Neural cell (in vitro differentiated cells): Measurements from ENCODE around the gene DSCAML1.

Source experiments
- EP300 ChIP-seq: fragments of 450-650 bp; conservative IDR thresholded peaks from 2 replicates; pipeline ENCODE4 v1.6.1; 2014; ENCODE audit warnings: antibody characterized with exemption, mild to moderate bottlenecking, moderate library complexity; ENCODE audit not compliant: poor library complexity, severe bottlenecking
- EZH2 ChIP-seq: fragments of 200-600, 300-800 bp; shearing (Covaris generic), sonication (generic); IDR thresholded peaks from 2 replicates; pipeline ENCODE4 v1.6.1; 2014; ENCODE audit warnings: antibody characterized with exemption, low read length, borderline replicate concordance, mild to moderate bottlenecking; ENCODE audit not compliant: insufficient read depth, poor library complexity, severe bottlenecking
- TF ChIP-seq, protein P1 (sequence below): fragments of 450-650 bp; IDR thresholded peaks from 2 replicates; pipeline ENCODE4 v1.5.1; 2014; ENCODE audit warnings: antibody characterized with exemption, mild to moderate bottlenecking, moderate library complexity; ENCODE audit not compliant: poor library complexity, severe bottlenecking

- TF ChIP-seq, protein P1, sequence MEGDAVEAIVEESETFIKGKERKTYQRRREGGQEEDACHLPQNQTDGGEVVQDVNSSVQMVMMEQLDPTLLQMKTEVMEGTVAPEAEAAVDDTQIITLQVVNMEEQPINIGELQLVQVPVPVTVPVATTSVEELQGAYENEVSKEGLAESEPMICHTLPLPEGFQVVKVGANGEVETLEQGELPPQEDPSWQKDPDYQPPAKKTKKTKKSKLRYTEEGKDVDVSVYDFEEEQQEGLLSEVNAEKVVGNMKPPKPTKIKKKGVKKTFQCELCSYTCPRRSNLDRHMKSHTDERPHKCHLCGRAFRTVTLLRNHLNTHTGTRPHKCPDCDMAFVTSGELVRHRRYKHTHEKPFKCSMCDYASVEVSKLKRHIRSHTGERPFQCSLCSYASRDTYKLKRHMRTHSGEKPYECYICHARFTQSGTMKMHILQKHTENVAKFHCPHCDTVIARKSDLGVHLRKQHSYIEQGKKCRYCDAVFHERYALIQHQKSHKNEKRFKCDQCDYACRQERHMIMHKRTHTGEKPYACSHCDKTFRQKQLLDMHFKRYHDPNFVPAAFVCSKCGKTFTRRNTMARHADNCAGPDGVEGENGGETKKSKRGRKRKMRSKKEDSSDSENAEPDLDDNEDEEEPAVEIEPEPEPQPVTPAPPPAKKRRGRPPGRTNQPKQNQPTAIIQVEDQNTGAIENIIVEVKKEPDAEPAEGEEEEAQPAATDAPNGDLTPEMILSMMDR, result no peak
- TF ChIP-seq EP300, result no peak
- no peak for TF ChIP-seq EZH2
Measured at GRCh38 chr11:117597071-117597470, 199.9 kb downstream of the DSCAML1 start.
